ENCODE data around the gene CEP112.

DNA sequence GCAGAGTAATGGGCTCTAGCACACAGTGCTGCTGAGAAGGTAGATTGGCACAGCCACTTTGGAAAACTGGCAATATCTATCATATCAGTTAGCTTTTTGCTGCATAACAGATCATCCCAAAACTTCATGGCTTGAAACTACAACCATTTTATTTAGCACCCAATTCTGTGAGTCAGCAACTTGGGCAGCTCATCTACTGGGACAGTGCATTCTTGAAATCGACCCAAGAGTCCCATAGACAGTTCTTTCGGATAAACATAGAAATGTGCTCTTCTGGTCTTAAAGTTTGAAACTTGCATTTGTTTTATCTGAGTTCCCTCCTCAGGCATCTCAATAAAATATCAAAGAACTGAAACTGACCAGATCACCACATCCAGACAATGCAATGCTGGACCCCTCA, 76.7 kb downstream of the CEP112 start:
- TF ChIP-seq EZH2 (IDR thresholded peaks at IDR 0.05; ENCODE audit: borderline replicate concordance, control insufficient read depth, low read depth, low read length) (no peak), SIX5 (IDR thresholded peaks at IDR 0.05; ENCODE audit: low read depth, low read length, severe bottlenecking) (no peak), POLR2AphosphoS5 (IDR thresholded peaks at IDR 0.05; ENCODE audit: low read length) (no peak)
- TF ChIP-seq, protein P1, sequence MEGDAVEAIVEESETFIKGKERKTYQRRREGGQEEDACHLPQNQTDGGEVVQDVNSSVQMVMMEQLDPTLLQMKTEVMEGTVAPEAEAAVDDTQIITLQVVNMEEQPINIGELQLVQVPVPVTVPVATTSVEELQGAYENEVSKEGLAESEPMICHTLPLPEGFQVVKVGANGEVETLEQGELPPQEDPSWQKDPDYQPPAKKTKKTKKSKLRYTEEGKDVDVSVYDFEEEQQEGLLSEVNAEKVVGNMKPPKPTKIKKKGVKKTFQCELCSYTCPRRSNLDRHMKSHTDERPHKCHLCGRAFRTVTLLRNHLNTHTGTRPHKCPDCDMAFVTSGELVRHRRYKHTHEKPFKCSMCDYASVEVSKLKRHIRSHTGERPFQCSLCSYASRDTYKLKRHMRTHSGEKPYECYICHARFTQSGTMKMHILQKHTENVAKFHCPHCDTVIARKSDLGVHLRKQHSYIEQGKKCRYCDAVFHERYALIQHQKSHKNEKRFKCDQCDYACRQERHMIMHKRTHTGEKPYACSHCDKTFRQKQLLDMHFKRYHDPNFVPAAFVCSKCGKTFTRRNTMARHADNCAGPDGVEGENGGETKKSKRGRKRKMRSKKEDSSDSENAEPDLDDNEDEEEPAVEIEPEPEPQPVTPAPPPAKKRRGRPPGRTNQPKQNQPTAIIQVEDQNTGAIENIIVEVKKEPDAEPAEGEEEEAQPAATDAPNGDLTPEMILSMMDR (IDR thresholded peaks at IDR 0.05 in 2 of 3, conservative IDR thresholded peaks at IDR 0.05 in 1 of 3; ENCODE audit: control insufficient read depth in 2 of 3, extremely low read depth in 1 of 3, insufficient read depth in 1 of 3, low read depth in 3 of 3, low read length in 3 of 3) = no peak

All from GM12878 (cell line).